ENCODE data around the gene TMPO.
A peak's percentile ranks its signal among the peaks of the same experiment; 100 is the strongest.
"Not testable (repeated sequence)": the region's sequence is repeated elsewhere in the genome, so short reads cannot be mapped to it uniquely, and the experiment has no call there.

TMPO gene

GRCh38 chr12:98578392-98578791, 63.0 kb downstream of the TMPO start:
- no peak for DNase-seq

GRCh38 chr12:98578821-98579220, 63.4 kb downstream of the TMPO start:
- no peak for DNase-seq

GRCh38 chr12:98579347-98579746, 64.0 kb downstream of the TMPO start:
- DNase-seq: no peak

GRCh38 chr12:98579835-98580234, 64.4 kb downstream of the TMPO start:
- no peak for DNase-seq

DNA sequence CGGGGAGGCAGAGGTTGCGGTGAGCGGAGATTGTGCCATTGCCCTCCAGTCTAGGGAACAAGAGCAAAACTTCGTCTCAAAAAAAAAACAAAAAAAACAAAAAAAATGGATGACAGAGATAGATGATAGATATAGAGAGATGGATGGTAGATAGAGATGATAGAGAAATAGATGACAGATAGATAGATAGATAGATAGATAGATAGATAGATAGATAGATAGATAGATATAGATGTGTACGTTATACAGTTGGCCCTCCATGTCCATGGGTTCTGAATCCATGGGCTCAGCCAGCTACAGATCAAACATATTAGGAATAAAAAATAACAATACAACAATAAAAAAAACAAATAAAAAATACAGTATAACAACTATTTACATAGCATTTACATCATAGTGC, 65.3 kb downstream of the TMPO start:
- DNase-seq: no peak

DNA sequence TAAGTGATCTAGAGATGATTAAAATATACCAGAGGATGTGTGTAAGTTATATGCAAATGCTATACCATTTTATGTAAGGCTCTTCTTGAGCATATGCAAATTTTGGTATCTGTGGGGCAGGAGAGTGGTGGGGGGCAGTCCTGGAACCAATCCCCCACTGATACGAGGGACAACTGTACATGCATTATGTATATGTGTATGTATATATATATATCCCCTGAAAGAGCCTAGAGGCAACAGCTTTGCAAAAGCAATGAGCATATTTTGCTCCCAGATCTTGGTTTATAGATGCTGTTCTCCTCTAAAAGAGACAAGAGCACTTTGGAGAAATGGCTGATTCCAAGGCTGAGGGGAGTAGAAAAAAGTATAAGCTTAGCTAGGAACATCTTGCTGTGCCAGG, 65.7 kb downstream of the TMPO start:
- no peak for DNase-seq

DNA sequence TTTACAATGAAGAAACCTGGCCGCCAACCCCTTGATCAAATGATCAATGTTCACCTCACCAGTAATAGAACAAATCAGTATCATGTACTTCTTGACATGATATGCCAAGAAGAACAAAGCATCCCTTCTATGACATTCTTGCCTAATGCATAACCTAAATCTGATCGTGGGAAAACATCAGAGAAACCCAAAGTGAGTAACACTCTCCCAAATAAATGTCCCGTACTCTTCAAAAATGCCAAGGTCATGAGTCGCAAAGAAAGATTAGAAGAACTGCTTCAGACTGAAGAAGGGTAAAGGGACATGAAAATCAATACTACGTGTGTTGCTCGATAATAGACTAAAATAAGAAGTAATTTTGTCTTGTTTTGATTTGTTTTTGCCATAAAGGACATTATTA, 66.7 kb downstream of the TMPO start:
- no peak for DNase-seq

DNA sequence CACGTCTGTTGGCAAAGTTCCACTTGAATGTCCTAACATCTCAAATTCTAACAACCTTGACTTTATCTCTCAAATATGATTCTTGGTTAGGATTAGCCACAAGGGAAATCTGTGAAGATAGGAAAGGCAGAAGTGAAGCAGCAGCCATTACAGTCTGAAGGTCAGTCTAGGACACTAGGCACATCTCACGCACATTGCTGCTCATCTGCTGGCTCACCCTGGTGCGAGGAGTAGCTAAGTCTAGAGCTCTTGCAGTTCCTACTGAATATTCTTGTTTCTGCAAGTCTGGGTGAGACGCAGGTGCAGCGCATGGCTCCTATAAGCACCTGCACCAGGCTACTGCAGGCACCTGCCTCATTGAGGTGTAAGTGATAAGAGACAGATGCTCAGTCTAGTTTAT, 71.7 kb downstream of the TMPO start:
- DNase-seq: no peak

DNA sequence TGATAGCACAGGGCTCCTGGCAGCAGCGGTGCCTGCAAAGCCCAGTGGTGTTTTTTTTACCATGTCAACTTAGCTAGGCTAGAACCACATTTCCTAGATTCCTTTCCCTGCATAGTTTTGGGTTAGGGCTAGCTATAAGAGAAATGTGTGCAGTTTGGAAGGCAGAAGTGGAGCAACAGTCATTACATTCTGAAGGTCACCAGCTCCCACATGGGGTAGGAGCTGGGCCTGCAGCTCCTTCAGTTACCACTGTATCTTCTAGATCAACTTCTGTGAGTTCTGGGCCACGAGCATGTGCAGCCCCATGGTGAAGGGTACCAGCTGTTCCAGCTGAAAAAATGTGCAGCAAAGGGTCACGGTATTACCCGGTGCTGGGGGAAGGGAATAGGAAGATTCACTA, 75.8 kb downstream of the TMPO start:
- no peak for DNase-seq

GRCh38 chr12:98592825-98593322, 77.5 kb downstream of the TMPO start:
- no peak for DNase-seq

DNA sequence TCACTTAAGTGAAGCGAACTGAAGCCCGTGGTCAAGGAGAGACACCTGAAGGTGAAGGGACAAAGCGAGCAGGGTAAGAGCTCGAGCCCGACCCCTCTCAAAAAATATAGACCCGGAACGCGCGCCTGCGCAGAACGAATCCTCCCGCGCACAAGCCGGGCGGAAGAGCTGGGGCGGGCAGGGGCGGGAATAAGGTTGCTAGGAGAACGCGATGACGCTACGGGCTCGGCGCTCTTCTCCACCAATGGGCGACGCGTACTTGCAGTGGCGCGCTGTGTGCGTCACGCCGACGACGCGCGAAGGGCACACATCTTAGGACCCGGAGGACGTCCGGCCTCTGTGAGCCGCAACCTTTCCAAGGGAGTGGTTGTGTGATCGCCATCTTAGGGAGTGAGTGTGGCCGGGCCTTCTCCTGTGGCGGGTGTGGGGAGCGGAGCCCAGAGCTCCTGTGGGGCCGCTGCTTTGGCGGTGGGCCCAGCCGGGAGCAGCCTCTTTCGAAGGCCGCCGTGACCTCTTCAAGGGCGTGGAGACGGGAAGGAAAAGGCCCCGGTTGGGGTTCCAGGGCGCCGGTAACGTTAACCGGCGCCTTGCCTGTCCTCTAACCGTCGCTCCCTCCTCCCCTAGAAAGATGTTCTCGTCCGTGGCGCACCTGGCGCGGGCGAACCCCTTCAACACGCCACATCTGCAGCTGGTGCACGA, 78.1 kb downstream of the TMPO start, which contains the start of gene SLC25A3:
TSS of gene SLC25A3 (plus strand) at position 336 of the 699 bp plus-strand sequence. CDS start at position 629, 293 bp downstream.
- DNase-seq: peak; percentile 75 to 98 (median 95)

- DNase-seq: peak in 21 of 56 donors; percentile 18 to 79 (median 53)
Observed at GRCh38 chr12:98594050-98594835, 78.9 kb downstream of the TMPO start.

- DNase-seq: no peak
Observed at GRCh38 chr12:98595243-98595988, 80.0 kb downstream of the TMPO start.

DNA sequence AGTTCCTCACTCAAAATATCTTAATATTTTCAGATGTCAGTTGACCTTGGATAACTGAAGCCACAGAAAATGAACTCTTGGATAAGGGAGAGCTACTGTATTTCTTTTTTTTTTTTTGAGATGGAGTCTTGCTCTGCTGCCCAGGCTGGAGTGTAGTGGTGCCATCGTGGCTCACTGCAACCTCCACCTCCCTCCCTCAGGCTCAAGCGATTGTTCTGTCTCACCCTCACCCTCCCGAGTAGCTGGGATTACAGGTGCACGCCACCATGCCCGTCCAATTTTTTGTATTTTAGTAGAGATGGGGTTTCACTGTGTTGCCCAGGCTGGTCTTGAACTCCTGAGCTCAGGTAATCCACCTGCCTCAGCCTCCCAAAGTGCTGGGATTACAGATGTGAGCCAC, 81.9 kb downstream of the TMPO start:
- not testable (repeated sequence) for DNase-seq
